Loucy (cell line): ENCODE results near the gene TECPR2.

ENCODE experiments used
- H2AFZ ChIP-seq: fragments of 200-600 bp; sonication (generic); 2 replicates; pipeline ENCODE4 v1.6.0; 2016; ENCODE audit warnings: antibody characterized with exemption, mild to moderate bottlenecking, low read length, moderate library complexity
- H3F3A ChIP-seq: fragments of 200-600 bp; 2 replicates; pipeline ENCODE4 v1.6.0; 2016; ENCODE audit warnings: antibody characterized with exemption, low read depth, mild to moderate bottlenecking
- H3K27me3 ChIP-seq: fragments of 200-600 bp; sonication (generic); 2 replicates; pipeline ENCODE4 v1.6.1; 2014; ENCODE audit warnings: low read length, mild to moderate bottlenecking; ENCODE audit not compliant: insufficient read depth, poor library complexity, severe bottlenecking
- H3K36me3 ChIP-seq: fragments of 200-600 bp; sonication (generic); 2 replicates; pipeline ENCODE4 v1.6.1; 2016; ENCODE audit warnings: low read length; ENCODE audit not compliant: insufficient read depth
- H3K4me1 ChIP-seq: fragments of 200-600 bp; sonication (generic); 2 replicates; pipeline ENCODE4 v1.5.1; 2014; ENCODE audit warnings: low read length, mild to moderate bottlenecking; ENCODE audit not compliant: insufficient read depth, poor library complexity, severe bottlenecking
- H3K4me2 ChIP-seq: fragments of 200-600 bp; sonication (generic); 2 replicates; pipeline ENCODE4 v1.6.0; 2014; ENCODE audit warnings: antibody characterized with exemption, low read length, low read depth, mild to moderate bottlenecking; ENCODE audit not compliant: poor library complexity, severe bottlenecking
- H3K4me3 ChIP-seq: fragments of 200-600 bp; sonication (generic); 2 replicates; pipeline ENCODE4 v1.5.1; 2014; ENCODE audit warnings: low read length, mild to moderate bottlenecking, mixed read lengths; ENCODE audit not compliant: poor library complexity, severe bottlenecking
- H3K79me2 ChIP-seq: fragments of 200-600 bp; sonication (generic); 2 replicates; pipeline ENCODE4 v1.6.1; 2014; ENCODE audit warnings: low read length; ENCODE audit not compliant: insufficient read depth
- H3K9ac ChIP-seq: fragments of 200-600 bp; sonication (generic); 2 replicates; pipeline ENCODE4 v1.6.0; 2014; ENCODE audit warnings: mild to moderate bottlenecking, low read depth, low read length, moderate library complexity; ENCODE audit not compliant: poor library complexity, severe bottlenecking
- H3K9me2 ChIP-seq: fragments of 200-600 bp; sonication (generic); replicated peaks from 2 replicates; pipeline ENCODE4 v1.6.1; 2016; ENCODE audit warnings: low read depth, low read length, mixed read lengths
- H3K9me3 ChIP-seq: fragments of 200-600 bp; sonication (generic); 2 replicates; pipeline ENCODE4 v1.6.1; 2014; ENCODE audit warnings: mild to moderate bottlenecking, antibody characterized with exemption, low read length, low read depth; ENCODE audit not compliant: insufficient read depth
- H4K20me1 ChIP-seq: fragments of 200-600 bp; sonication (generic); 2 replicates; pipeline ENCODE4 v1.6.0; 2014; ENCODE audit warnings: antibody characterized with exemption, low read length, mild to moderate bottlenecking; ENCODE audit not compliant: insufficient read depth, poor library complexity, severe bottlenecking
- EZH2phosphoT487 ChIP-seq: fragments of 200-600 bp; IDR thresholded peaks from 2 replicates; pipeline ENCODE4 v1.6.1; 2018; ENCODE audit warnings: antibody characterized with exemption, mild to moderate bottlenecking, moderate library complexity, borderline replicate concordance
- TF ChIP-seq, protein P1 (sequence below): fragments of 200-600 bp; sonication (generic); conservative IDR thresholded peaks from 2 replicates; pipeline ENCODE4 v1.5.1; 2014; ENCODE audit warnings: mild to moderate bottlenecking, antibody characterized with exemption, low read length

TECPR2 gene

GRCh38 chr14:102445066-102445465, 82.3 kb downstream of the TECPR2 start:
- Histone ChIP-seq H3K4me2 (no peak overlapping the region), H3K9me2 (no peaks in the 10 kb centered on the region), H4K20me1 (no peaks in the 10 kb centered on the region), H3K4me3 (no peak overlapping the region), H3K9me3 (no peaks in the 10 kb centered on the region), H3F3A (no peaks in the 10 kb centered on the region), H3K4me1 (no peaks in the 10 kb centered on the region), H3K79me2 (no peaks in the 10 kb centered on the region), H3K36me3 (no peaks in the 10 kb centered on the region), H3K9ac (no peak overlapping the region), H2AFZ (no peak overlapping the region), H3K27me3 (no peaks in the 10 kb centered on the region)
- TF ChIP-seq EZH2phosphoT487 = no peak
- TF ChIP-seq, protein P1, sequence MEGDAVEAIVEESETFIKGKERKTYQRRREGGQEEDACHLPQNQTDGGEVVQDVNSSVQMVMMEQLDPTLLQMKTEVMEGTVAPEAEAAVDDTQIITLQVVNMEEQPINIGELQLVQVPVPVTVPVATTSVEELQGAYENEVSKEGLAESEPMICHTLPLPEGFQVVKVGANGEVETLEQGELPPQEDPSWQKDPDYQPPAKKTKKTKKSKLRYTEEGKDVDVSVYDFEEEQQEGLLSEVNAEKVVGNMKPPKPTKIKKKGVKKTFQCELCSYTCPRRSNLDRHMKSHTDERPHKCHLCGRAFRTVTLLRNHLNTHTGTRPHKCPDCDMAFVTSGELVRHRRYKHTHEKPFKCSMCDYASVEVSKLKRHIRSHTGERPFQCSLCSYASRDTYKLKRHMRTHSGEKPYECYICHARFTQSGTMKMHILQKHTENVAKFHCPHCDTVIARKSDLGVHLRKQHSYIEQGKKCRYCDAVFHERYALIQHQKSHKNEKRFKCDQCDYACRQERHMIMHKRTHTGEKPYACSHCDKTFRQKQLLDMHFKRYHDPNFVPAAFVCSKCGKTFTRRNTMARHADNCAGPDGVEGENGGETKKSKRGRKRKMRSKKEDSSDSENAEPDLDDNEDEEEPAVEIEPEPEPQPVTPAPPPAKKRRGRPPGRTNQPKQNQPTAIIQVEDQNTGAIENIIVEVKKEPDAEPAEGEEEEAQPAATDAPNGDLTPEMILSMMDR = no peak

GRCh38 chr14:102445641-102446040, 82.9 kb downstream of the TECPR2 start:
- no peaks in the 10 kb centered on the region for H3K36me3 ChIP-seq
- H3K27me3 ChIP-seq = no peaks in the 10 kb centered on the region
- no peaks in the 10 kb centered on the region for H4K20me1 ChIP-seq
- H3K9me3 ChIP-seq = no peaks in the 10 kb centered on the region
- no peak for TF ChIP-seq EZH2phosphoT487
- TF ChIP-seq, protein P1 = no peak
- no peaks in the 10 kb centered on the region for H3F3A ChIP-seq
- H3K4me2 ChIP-seq = no peak overlapping the region
- H3K4me1 ChIP-seq = no peaks in the 10 kb centered on the region
- H3K4me3 ChIP-seq = no peak overlapping the region
- no peak overlapping the region for H2AFZ ChIP-seq
- H3K79me2 ChIP-seq = no peaks in the 10 kb centered on the region
- no peaks in the 10 kb centered on the region for H3K9me2 ChIP-seq
- H3K9ac ChIP-seq = no peak overlapping the region

DNA sequence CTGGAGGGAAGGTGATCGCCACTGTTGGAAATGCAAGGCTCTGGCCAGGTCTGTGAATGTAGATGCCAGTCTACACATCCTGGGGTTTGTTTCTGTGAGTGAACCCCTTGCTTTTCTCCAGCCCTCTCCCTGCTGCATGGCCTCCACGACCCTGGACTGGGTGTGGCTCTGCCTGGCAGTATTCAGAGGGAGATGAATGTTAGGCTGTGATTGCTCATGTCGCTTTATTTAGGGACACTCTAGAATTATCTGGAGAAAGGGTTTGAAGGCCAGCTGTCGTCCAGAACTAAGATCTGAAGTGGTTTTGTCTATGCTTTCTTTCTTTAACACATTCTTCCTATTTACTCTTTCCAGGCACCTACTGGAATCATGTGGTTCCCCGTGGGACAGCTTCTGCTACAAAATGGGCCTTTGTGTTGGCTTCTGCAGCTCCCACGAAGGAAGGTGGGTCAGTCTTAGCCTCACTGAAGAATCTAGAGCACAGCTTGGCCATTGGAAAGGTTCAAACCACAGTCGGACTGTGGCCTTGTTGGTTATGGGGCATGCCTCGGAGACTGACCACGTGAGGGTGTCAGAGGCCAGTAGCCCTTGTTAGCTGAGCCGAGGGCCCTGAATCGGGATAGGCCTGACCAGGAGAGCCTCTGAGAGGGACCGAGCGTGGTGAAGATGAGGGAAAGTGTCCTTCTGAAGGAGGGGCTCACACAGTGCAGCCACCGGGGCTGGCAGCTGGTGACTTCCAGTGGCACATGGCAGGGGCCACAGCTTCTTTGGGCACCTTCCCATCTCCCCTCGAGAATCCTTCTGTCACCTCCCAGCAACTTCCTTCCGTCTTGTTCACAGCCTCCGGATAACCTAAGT, 87.7 kb downstream of the TECPR2 start:
- H3K4me2 ChIP-seq = no peak overlapping the region
- TF ChIP-seq, protein P1 = no peak
- no peak for TF ChIP-seq EZH2phosphoT487
- no peak overlapping the region for H3K4me3 ChIP-seq
- H3F3A ChIP-seq = no peaks in the 10 kb centered on the region
- H3K36me3 ChIP-seq = no peaks in the 10 kb centered on the region
- H3K4me1 ChIP-seq = no peaks in the 10 kb centered on the region
- no peak overlapping the region for H2AFZ ChIP-seq
- H3K9me3 ChIP-seq = no peaks in the 10 kb centered on the region
- no peaks in the 10 kb centered on the region for H3K9me2 ChIP-seq
- no peaks in the 10 kb centered on the region for H3K79me2 ChIP-seq
- no peak overlapping the region for H3K9ac ChIP-seq
- no peaks in the 10 kb centered on the region for H4K20me1 ChIP-seq
- no peaks in the 10 kb centered on the region for H3K27me3 ChIP-seq
